ENCODE measurements around the gene CNTN1.

The CNTN1 gene

DNA sequence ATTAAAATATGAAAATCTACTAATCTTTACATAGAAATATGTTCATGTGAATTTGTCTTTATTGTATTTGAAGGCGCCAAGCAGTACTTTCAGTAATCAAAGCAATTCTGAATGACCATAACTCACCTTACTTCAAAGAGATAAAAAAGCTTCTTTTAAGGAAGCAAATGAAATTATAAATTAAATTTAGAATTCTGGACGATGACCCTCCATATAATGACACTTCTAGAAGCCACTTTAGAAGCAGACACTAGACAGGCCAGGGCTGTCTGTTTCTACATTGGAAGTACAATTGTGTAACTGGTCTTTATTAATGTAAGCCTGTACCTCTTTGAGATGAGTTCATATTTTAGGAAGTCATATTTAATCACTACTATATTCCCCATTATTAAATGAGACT, 222.9 kb downstream of the CNTN1 start:
- TF ChIP-seq TAF1 (IDR thresholded peaks at IDR 0.05; ENCODE audit: low read depth, low read length) (no peak), PAX5 (IDR thresholded peaks at IDR 0.05; ENCODE audit: insufficient read depth, low read length, severe bottlenecking) (no peak)
- no peak for DNase-seq (ENCODE audit: insufficient read length, low spot score)
- FAIRE-seq = no peak

- TF ChIP-seq POU2F2 (IDR thresholded peaks at IDR 0.05; ENCODE audit: low read depth, low read length) (no peak), PAX5 (IDR thresholded peaks at IDR 0.05; ENCODE audit: insufficient read depth, low read length, severe bottlenecking) (no peak), SPI1 (IDR thresholded peaks at IDR 0.05; ENCODE audit: low read depth, low read length) (no peak), POLR2AphosphoS5 (IDR thresholded peaks at IDR 0.05; ENCODE audit: low read depth, low read length) (no peak), TAF1 (IDR thresholded peaks at IDR 0.05; ENCODE audit: low read depth, low read length) (no peak), POLR2A (IDR thresholded peaks at IDR 0.05; ENCODE audit: low read depth, low read length) (no peak)
- DNase-seq (ENCODE audit: insufficient read length, low spot score) (no peak), FAIRE-seq (no peak)
Observed at GRCh38 chr12:40917561-40917960, 225.3 kb downstream of the CNTN1 start.

- no peak for TF ChIP-seq SPI1 (IDR thresholded peaks at IDR 0.05; ENCODE audit: low read depth, low read length)
- no peak for TF ChIP-seq TAF1 (IDR thresholded peaks at IDR 0.05; ENCODE audit: low read depth, low read length)
- no peak for TF ChIP-seq POLR2A (IDR thresholded peaks at IDR 0.05; ENCODE audit: low read depth, low read length)
- TF ChIP-seq PAX5 (IDR thresholded peaks at IDR 0.05; ENCODE audit: insufficient read depth, low read length, severe bottlenecking) = no peak
- no peak for TF ChIP-seq POU2F2 (IDR thresholded peaks at IDR 0.05; ENCODE audit: low read depth, low read length)
- no peak for TF ChIP-seq POLR2AphosphoS5 (IDR thresholded peaks at IDR 0.05; ENCODE audit: low read depth, low read length)
- no peak for FAIRE-seq
- DNase-seq (ENCODE audit: insufficient read length, low spot score) = no peak
Observed at GRCh38 chr12:40921563-40922163, 229.4 kb downstream of the CNTN1 start.

GRCh38 chr12:40937891-40938290, 245.7 kb downstream of the CNTN1 start:
- DNase-seq (ENCODE audit: insufficient read length, low spot score) = no peak
- TF ChIP-seq SPI1 (IDR thresholded peaks at IDR 0.05; ENCODE audit: low read depth, low read length) (no peak), POU2F2 (IDR thresholded peaks at IDR 0.05; ENCODE audit: low read depth, low read length) (no peak), PAX5 (IDR thresholded peaks at IDR 0.05; ENCODE audit: insufficient read depth, low read length, severe bottlenecking) (no peak), TAF1 (IDR thresholded peaks at IDR 0.05; ENCODE audit: low read depth, low read length) (no peak), POLR2A (IDR thresholded peaks at IDR 0.05; ENCODE audit: low read depth, low read length) (no peak), POLR2AphosphoS5 (IDR thresholded peaks at IDR 0.05; ENCODE audit: low read depth, low read length) (no peak)
- FAIRE-seq = no peak

DNA sequence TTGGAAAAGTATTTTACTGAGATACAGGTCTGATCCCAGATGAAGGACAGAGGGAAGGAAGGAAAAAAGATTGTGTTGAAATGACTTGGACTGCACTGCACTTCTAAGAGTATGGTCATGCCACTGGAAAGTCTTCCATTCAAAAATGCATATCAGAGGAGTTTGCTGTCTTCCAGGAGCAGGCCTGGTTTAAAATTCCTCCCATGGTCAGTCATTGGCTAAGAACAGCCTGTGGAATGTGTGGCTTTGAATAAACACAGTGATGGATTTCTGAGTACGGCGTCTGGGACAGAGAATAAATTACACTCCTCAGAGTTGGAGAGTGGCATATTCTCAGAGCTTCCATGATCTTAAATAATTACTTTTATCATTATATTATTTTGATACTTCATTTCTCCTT, 250.1 kb downstream of the CNTN1 start:
- no peak for TF ChIP-seq POU2F2 (IDR thresholded peaks at IDR 0.05; ENCODE audit: low read depth, low read length)
- no peak for TF ChIP-seq TAF1 (IDR thresholded peaks at IDR 0.05; ENCODE audit: low read depth, low read length)
- no peak for TF ChIP-seq POLR2AphosphoS5 (IDR thresholded peaks at IDR 0.05; ENCODE audit: low read depth, low read length)
- TF ChIP-seq PAX5 (IDR thresholded peaks at IDR 0.05; ENCODE audit: insufficient read depth, low read length, severe bottlenecking) = no peak
- no peak for TF ChIP-seq SPI1 (IDR thresholded peaks at IDR 0.05; ENCODE audit: low read depth, low read length)
- TF ChIP-seq POLR2A (IDR thresholded peaks at IDR 0.05; ENCODE audit: low read depth, low read length) = no peak
- FAIRE-seq (no peak), DNase-seq (ENCODE audit: insufficient read length, low spot score) (no peak)

DNA sequence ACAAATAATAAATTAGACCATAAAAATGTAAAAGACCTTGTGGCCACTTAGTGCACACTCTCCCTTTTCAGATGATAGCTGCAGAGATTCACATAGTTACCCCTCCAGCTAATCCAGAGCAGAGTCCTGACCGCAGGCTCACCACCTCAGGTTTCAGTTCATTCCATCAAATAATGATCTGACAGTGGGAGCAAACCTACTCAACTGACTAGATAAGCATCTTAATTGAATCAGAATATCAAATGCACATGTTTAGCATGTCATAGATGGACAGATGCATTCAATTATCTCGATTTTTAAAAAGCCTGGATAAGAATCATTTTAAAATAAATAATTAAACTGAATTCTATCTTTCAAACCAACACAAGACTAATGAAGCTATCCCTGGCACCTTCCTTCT, 253.5 kb downstream of the CNTN1 start:
- FAIRE-seq (no peak), DNase-seq (ENCODE audit: insufficient read length, low spot score) (no peak)
- TF ChIP-seq POLR2AphosphoS5 (IDR thresholded peaks at IDR 0.05; ENCODE audit: low read depth, low read length) (no peak), POU2F2 (IDR thresholded peaks at IDR 0.05; ENCODE audit: low read depth, low read length) (no peak), TAF1 (IDR thresholded peaks at IDR 0.05; ENCODE audit: low read depth, low read length) (no peak)

- DNase-seq (ENCODE audit: insufficient read length, low spot score) = no peak
- FAIRE-seq = no peak
- TF ChIP-seq TAF1 (IDR thresholded peaks at IDR 0.05; ENCODE audit: low read depth, low read length) = no peak
- no peak for TF ChIP-seq POLR2A (IDR thresholded peaks at IDR 0.05; ENCODE audit: low read depth, low read length)
- TF ChIP-seq POLR2AphosphoS5 (IDR thresholded peaks at IDR 0.05; ENCODE audit: low read depth, low read length) = no peak
- TF ChIP-seq POU2F2 (IDR thresholded peaks at IDR 0.05; ENCODE audit: low read depth, low read length) = no peak
- TF ChIP-seq PAX5 (IDR thresholded peaks at IDR 0.05; ENCODE audit: insufficient read depth, low read length, severe bottlenecking) = no peak
- TF ChIP-seq SPI1 (IDR thresholded peaks at IDR 0.05; ENCODE audit: low read depth, low read length) = no peak
Observed at GRCh38 chr12:40946612-40947194, 254.5 kb downstream of the CNTN1 start.

DNA sequence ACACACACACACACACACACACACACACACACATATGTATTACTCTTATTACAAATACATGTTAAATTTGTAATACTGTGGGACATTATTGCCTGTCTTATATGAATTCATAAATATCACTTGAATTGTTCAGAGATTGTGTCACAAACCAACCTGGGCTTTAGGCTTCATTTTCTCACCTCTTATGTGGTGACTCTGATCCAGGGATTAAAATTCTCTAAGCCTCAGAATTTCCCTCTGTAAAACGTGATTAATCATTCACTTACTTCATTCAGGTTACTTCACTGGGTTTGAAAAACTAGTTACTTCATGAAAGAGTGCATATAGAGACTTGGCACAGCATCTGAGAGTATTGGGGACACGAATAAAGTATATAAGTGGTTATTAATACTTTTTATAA, 255.6 kb downstream of the CNTN1 start:
- DNase-seq (ENCODE audit: insufficient read length, low spot score) (no peak), FAIRE-seq (no peak)
- TF ChIP-seq SPI1 (IDR thresholded peaks at IDR 0.05; ENCODE audit: low read depth, low read length) (no peak), POU2F2 (IDR thresholded peaks at IDR 0.05; ENCODE audit: low read depth, low read length) (no peak), PAX5 (IDR thresholded peaks at IDR 0.05; ENCODE audit: insufficient read depth, low read length, severe bottlenecking) (no peak), POLR2AphosphoS5 (IDR thresholded peaks at IDR 0.05; ENCODE audit: low read depth, low read length) (no peak), TAF1 (IDR thresholded peaks at IDR 0.05; ENCODE audit: low read depth, low read length) (no peak), POLR2A (IDR thresholded peaks at IDR 0.05; ENCODE audit: low read depth, low read length) (no peak)

DNA sequence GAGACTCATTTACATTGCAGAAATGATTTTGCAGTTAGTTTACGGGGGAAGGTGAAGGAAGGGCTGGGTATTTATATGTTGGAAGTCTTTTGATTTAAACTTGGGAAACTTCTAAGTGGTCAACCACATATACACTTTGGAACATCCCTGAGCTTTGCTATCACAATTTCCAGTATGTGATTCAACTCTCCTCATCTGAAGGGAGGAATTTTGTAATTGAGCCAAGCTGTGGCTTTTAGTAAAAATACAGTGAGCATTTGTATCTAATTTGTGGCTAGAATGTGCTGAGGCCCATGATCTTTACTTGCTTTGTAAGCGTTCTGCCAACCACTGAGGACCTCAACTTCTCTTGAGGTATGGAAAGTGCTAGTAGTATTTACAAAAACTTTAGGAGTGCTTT, 260.8 kb downstream of the CNTN1 start:
- DNase-seq (ENCODE audit: insufficient read length, low spot score) (no peak), FAIRE-seq (no peak)
- TF ChIP-seq POU2F2 (IDR thresholded peaks at IDR 0.05; ENCODE audit: low read depth, low read length) (no peak), TAF1 (IDR thresholded peaks at IDR 0.05; ENCODE audit: low read depth, low read length) (no peak), SPI1 (IDR thresholded peaks at IDR 0.05; ENCODE audit: low read depth, low read length) (no peak), POLR2A (IDR thresholded peaks at IDR 0.05; ENCODE audit: low read depth, low read length) (no peak), POLR2AphosphoS5 (IDR thresholded peaks at IDR 0.05; ENCODE audit: low read depth, low read length) (no peak), PAX5 (IDR thresholded peaks at IDR 0.05; ENCODE audit: insufficient read depth, low read length, severe bottlenecking) (no peak)

DNA sequence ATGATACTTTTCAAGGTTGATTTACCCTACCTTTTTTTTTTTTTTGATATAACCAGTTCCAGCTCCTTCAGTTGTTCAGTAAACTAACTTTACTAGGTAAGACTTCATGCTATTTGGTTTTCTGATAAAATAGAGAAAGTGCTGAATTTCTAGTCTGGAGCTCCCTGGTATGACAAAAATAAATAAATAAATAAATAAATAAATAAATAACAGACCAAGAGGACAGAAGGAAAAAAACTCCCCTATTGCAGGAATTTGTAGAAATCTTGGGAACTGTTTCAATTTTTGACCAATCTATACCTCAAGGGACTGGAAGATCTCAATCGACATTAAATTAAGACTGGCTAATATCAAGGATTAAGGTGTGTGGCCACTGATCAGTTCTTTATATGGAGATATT, 265.2 kb downstream of the CNTN1 start:
- FAIRE-seq = no peak
- DNase-seq (ENCODE audit: insufficient read length, low spot score) = no peak

More for the DNA sequence above, 265.2 kb downstream of the CNTN1 start:
- no peak for TF ChIP-seq TAF1 (IDR thresholded peaks at IDR 0.05; ENCODE audit: low read depth, low read length)
- no peak for TF ChIP-seq POU2F2 (IDR thresholded peaks at IDR 0.05; ENCODE audit: low read depth, low read length)
- TF ChIP-seq POLR2AphosphoS5 (IDR thresholded peaks at IDR 0.05; ENCODE audit: low read depth, low read length) = no peak
- no peak for TF ChIP-seq POLR2A (IDR thresholded peaks at IDR 0.05; ENCODE audit: low read depth, low read length)
- TF ChIP-seq PAX5 (IDR thresholded peaks at IDR 0.05; ENCODE audit: insufficient read depth, low read length, severe bottlenecking) = no peak
- no peak for TF ChIP-seq SPI1 (IDR thresholded peaks at IDR 0.05; ENCODE audit: low read depth, low read length)

Measured in GM12891 (cell line).